ENCODE results near the gene SSBP1.

SSBP1 gene

DNA sequence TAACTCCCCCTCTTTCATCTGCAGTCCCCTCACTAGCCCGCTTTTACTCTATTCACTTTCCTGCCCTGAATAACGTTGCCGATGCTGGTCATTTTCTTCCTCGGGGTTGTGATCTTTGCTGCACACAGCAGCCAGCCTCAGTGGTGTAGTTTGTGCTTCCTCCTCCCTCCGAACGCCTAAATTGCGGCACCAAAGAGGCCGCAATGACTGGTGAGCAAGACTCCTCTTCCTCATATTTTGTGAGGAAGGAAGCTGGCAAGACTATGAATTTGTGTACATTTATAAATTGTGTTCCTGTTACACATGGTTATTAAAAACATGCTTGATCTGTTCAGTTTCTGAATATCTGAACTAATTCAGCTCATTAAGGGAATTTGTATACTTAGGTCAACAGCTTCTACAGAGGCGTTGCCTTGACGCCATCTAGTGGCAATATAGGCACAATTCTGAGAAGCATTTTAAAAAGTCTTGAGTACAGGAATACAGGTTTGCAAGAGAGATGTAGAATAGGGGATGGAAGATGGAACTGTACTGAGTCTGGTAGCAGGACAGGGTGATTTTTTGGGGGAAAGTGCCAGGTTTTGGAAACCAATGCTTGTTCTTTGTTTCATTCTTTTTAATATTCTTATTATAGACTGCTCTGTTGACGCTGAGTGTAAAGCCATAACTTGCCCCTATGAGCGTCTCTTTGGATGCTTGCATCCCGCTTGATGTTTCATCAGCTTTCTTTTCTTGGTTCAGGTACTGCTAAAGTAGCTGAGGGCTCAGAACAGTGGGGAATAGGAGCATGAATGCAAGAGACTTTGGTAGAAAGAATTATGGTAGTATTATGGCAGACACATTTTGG, 47.8 kb downstream of the SSBP1 start:
- peak; percentile 85 for DNase-seq

GRCh38 chr7:141788296-141788695, 50.1 kb downstream of the SSBP1 start:
- no peak for DNase-seq

GRCh38 chr7:141789917-141790316, 51.8 kb downstream of the SSBP1 start, which contains the start of gene TAS2R5:
Gene TAS2R5 (plus strand): TSS chr7:141790217. CDS start chr7:141790362, 145 bp downstream.
- no peak for DNase-seq

DNA sequence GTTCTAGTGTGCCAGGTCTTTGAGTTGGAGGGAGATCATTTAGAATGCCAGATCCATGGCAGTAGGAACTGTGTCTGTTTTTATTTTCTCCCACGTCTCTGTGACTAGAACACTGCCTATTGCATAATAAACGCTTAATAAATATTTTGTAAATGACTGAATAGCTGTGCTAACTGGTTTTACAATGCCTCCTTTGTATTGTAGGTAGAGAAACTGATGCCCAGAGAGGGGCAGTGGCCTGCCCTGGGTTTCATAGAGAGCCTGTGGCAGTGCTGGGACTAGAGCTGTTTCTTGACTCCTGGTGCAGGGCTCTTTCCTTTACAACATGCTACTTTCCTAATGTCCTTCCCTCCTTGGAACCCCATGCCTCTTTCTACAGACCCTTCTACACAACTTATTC, 54.4 kb downstream of the SSBP1 start:
- DNase-seq = no peak
